Measurements from ENCODE around the gene CD55.
"Not testable (repeated sequence)": the region's sequence is repeated elsewhere in the genome, so short reads cannot be mapped to it uniquely, and the experiment has no call there.

CD55 gene

GRCh38 chr1:207304710-207305488 lies 16.6 kb upstream of the CD55 start:
- DNase-seq = no peak

GRCh38 chr1:207305489-207305873 lies 16.0 kb upstream of the CD55 start:
- no peak for DNase-seq

GRCh38 chr1:207306023-207306422 lies 15.5 kb upstream of the CD55 start:
- DNase-seq = no peak

- no peak for DNase-seq
These were observed 14.9 kb upstream of the CD55 start for GRCh38 chr1:207306603-207307002.

- no peak for DNase-seq
These were observed 12.9 kb upstream of the CD55 start for GRCh38 chr1:207308451-207309190.

DNA sequence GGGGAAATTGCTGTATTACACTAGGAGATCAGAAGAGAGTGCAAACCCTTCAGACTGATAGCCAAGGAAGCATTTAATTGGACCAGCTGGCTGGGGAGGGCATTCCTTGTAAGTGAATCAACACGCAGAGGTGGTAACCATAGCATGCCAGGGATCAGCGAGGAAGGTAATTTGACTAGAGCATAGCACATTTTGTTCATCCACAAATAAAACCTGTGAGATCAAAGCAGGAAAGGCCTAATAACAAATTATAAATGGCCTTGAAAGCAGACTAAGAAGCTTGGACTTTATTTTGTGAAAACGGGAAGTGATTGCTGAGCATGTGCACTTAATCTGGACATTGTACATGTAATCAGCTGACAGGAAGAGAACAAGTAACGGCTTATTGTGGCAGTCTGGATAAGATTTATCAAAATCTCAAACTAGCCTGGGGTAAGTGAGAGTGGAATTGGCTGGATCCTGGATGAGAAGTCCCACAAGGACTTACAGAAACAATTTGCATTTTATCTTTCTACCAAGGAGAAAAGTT lies 11.7 kb upstream of the CD55 start:
- no peak for DNase-seq

DNA sequence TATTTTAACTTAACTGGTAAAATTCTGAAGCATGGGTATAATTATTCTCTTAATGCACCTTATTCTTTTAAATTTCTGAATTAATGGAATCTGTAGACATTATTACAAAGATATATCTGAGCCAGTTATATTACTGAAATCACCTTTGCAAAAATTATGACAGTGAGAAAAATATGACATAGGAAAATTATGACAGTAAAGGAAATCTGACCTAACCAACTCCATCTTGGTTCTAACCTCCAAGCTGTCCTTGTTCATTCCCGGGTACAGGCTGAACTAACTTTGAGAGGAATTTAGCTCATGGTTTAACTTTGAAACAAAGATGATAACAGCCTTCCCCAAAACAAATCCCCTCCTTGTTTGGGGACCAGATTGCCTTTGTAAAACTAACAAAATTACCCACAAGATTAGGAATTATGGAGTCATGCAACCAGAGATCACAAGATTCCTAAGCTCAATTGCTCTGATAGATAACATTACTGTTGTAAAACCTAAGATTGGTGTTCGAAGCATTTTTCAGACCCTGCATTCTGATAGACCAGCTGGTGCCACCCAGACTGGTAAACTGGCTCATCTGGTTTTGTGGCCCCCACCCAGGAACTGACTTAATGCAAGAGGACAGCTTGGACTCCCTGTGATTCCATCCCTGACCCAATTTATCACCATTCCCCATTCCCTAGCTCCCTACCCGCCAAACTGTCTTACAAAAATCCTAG lies 9.4 kb upstream of the CD55 start:
- DNase-seq = no peak

DNA sequence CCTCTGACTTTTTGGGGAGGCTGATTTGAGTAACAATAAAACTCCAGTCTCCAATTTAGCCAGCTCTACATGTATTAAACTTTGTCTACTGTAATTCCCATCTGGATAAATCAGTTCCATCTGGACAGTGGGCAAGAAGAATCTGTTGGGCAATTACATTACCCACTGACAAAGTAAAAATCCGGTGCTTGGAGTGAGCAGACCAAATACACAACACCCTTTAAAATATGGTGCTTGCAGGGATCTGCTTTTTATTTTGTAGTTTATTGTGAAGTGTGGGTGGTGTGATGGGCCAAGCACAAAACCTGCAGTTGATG lies 8.9 kb upstream of the CD55 start:
- no peak for DNase-seq

DNA sequence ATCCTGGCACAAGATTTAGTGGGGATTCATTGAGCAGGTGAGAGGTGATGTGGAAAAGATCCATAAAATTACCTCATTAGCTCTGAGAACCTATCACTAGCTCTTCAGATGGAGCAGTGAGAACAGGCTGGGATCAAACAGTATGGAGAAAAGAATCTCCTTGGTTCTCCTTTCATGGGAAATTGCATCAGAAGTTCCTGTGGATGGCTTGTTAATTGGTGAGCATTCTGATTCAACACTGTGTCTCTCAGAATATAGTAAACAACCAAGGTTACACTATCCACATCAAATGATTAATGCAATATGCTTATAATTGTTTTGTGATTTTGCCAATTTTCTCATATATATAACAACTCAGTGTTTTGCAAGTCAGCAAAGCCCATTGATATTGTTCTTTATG lies 8.3 kb upstream of the CD55 start:
- DNase-seq = no peak

- DNase-seq = no peak
These were observed 6.7 kb upstream of the CD55 start for GRCh38 chr1:207314816-207315215.

GRCh38 chr1:207315435-207315834 lies 6.0 kb upstream of the CD55 start:
- no peak for DNase-seq

DNA sequence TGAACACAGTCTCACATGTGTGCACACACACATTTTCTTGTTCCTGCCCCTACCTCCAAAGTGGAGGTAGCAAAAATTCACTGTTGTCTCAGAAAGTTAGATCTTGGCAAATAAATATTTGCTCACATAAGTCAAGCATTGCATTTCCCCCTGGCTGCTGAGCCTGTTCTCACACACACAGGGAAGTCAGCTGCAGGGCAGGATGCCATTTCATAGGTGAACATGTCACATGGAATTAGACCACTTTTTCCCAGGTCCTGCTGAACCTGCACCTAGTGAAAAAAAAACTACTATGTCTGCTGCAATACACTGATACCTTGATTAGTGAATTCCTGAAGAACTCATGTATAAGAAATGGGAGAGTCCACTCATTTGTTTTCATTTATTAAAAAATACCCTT lies 5.3 kb upstream of the CD55 start:
- no peak for DNase-seq

- DNase-seq = peak in 1 of 58 donors; percentile 3
These were observed 4.7 kb upstream of the CD55 start for GRCh38 chr1:207316622-207317391.

GRCh38 chr1:207317561-207317960 lies 3.9 kb upstream of the CD55 start:
- DNase-seq = no peak

DNA sequence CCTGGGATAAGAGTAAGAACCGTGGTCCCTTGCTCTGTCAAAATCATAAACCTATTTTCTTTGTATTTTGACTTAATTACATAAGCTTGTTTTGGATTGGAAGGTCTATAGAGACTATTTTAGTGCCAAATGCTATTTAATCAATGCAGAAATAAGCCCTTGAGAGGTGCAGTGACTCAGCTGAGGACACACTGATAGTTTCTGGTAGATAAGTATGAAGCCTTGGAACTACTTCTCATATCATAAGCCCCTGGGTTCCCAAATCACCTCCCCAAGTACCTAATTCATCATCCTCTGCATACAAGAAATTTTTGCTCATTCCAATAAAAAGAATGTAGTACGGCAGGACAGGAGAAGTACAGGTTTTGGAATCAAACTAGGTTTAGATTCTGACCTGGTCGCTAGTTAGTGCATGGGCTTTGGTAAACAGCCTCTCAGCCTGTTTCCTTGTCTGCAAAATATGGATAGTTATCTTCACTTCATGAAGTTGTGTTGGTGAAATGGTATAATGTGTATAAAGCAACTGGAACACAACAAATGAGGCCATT lies 3.3 kb upstream of the CD55 start:
- no peak for DNase-seq

DNA sequence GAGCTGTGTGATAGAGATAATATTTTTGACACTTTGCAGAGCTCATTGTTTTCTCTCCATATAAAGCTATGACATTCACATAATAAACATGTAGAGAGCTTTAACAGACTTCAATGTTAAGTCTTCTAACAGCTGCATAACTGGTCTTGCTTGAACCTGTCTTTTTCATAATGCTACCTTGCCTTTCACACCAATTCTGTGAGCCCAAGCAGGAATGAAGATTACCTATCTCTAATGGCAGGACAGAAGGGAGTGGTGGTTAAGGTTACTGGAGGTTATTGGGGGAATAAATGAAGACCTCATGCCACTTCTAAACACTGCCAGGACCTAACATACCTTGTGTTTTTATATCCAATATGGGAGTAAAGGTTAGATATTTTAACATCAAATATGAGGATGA lies 2.3 kb upstream of the CD55 start:
- no peak for DNase-seq

GRCh38 chr1:207320105-207320504 lies 1.4 kb upstream of the CD55 start:
- not testable (repeated sequence) for DNase-seq

- peak in 22 of 58 donors; percentile 11 to 70 (median 54) for DNase-seq
These were observed 540 bp downstream of the CD55 start for GRCh38 chr1:207321790-207322645.

DNA sequence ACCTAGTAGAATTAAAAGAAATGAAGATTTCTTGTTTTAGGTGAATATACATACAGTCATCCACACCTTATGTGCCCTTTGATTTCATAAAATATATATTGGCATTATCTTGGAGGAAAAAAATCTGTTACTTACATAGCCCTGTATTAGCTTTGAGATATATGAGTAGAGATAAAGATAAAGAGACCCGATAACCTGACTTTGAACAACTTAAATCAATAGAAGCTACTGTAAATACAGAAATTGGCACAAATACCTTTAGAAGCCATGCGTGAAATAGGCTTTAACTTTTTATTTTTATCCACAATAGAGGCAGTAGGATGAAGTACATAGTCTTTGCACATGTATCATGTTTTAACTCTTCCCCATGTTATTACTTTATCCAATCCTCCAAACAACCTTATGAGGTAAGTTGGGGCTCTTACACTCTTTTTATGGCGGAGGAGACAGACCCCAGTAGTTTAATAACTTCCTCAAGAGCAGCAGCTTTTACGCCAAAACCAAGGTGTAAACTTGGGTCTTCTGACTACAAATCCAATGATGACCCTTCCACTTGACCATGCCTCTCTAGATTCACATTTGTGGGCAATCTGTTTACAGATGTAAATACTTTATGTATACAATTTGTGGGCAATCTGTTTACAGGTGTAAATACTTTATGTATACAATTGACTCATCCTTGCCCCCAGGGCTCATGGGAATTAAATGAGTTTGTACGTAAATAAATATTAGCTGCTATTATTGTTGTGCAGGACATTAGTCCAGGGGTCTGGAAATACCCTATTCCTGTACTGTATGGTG lies 2.1 kb downstream of the CD55 start:
- DNase-seq = no peak

Data from anterior cingulate cortex (tissue), 58 donors.